Iris pigment epithelial cell (primary cell): Measurements from ENCODE around the gene NOL9.

Experiments used
- DNase-seq: peaks from one replicate; pipeline ENCODE4 v3.0.0-alpha.2; 2011; ENCODE audit warnings: low read depth

NOL9 gene

DNA sequence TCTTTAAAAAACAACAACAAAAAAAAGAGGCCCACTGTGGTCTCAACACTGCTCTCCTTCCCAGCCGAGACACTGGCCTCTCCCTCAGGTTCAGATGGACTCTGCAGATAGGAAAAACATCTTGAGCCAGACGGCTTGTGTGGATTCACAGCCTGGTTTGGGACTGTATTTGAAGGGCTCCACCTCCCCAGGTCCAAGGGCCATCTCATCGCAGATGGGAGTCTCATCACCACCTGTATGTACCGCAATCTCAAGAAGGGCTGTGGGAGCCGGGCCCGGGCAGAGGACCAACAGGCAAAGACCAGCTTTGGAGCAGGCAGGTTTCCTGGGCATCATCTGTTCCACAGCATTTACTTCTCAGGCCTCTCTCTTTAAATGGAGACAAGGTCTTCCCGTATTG is 35.7 kb upstream of the NOL9 start:
- no peak for DNase-seq

DNA sequence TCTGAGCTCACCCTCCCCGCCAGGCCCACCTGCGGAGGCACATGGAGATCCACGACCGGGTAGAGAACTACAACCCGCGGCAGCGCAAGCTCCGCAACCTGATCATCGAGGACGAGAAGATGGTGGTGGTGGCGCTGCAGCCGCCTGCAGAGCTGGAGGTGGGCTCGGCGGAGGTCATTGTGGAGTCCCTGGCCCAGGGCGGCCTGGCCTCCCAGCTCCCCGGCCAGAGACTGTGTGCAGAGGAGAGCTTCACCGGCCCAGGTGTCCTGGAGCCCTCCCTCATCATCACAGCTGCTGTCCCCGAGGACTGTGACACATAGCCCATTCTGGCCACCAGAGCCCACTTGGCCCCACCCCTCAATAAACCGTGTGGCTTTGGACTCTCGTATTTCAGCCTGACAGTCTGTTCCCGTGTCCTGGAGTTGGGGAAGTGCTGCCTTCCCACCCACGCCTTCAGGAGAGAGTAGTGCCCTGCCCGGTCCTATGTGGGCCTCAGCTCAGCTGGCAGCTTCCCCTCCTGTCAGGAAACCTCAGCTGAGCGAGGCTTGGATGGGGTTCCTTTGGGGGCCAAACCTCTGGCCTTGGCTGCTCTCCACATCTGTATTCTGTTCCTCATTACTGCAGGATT is 34.7 kb upstream of the NOL9 start:
- DNase-seq: no peak

DNA sequence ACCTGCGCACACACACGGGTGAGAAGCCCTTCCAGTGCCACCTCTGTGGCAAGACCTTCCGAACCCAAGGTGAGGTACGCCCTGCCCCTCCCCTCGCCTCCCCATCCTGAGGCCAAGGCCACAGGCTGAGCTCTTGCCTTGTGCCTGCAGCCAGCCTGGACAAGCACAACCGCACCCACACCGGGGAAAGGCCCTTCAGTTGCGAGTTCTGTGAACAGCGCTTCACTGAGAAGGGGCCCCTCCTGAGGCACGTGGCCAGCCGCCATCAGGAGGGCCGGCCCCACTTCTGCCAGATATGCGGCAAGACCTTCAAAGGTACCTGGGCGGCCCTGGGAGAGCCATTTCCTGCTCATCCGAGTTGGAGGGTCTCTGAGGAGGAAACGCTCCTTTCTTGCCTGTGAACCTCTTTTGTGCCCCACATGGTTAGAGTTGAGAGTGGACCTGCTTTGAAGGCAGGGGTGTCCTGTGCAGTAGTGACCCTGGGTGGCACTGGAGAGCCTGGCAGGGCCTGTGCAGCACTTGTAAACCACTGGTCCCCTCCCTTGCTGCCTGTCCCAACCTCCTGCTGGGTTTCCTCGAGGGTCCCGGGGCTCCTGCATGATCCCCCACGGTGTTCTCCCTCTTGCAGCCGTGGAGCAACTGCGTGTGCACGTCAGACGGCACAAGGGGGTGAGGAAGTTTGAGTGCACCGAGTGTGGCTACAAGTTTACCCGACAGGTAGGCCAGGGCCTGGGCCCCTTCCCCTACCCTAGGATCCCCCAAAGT is 34.0 kb upstream of the NOL9 start:
- no peak for DNase-seq

GRCh38 chr1:6587261-6588005 is 33.1 kb upstream of the NOL9 start:
- DNase-seq: no peak

DNA sequence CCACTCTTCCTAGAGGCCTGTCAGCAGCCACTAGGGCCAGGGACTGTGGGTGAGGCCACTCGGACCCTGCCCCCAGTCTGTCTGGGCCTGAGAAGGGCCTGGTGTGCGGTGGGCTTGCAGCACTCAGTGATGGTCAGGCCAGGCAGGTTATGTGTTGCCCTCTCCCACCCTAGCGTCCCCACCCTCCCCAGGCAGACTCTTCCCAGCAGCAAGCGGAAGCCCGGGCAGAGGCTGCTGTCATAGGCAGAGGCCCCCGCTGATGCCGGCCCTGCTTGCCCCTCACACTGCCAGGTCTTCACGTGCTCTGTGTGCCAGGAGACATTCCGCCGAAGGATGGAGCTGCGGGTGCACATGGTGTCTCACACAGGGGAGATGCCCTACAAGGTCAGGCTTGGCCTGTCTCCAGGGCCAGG is 32.1 kb upstream of the NOL9 start:
- no peak for DNase-seq

DNA sequence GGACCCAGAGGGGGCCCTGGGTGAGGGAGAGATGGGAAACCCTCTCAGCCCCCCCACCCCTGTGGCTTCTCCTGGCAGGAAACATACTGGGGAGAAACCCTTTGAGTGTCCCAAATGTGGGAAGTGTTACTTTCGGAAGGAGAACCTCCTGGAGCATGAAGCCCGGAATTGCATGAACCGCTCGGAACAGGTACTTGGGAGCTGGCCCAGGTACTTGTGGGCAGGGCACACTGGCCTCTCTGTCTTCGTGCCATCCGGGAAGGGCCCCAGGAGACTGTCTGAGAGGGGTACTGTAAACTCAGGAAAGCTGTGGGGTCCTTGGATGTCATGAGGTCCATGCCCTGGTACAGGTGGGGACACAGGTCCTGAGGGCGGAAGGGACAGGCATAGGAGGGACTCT is 31.5 kb upstream of the NOL9 start:
- DNase-seq: no peak

- no peak for DNase-seq
Measured at GRCh38 chr1:6585081-6585722, 30.9 kb upstream of the NOL9 start.

- DNase-seq: no peak
Measured at GRCh38 chr1:6584126-6585080, 30.1 kb upstream of the NOL9 start.

GRCh38 chr1:6582370-6582769 is 28.1 kb upstream of the NOL9 start:
- DNase-seq: no peak

- no peak for DNase-seq
Measured at GRCh38 chr1:6581561-6582305, 27.4 kb upstream of the NOL9 start.

DNA sequence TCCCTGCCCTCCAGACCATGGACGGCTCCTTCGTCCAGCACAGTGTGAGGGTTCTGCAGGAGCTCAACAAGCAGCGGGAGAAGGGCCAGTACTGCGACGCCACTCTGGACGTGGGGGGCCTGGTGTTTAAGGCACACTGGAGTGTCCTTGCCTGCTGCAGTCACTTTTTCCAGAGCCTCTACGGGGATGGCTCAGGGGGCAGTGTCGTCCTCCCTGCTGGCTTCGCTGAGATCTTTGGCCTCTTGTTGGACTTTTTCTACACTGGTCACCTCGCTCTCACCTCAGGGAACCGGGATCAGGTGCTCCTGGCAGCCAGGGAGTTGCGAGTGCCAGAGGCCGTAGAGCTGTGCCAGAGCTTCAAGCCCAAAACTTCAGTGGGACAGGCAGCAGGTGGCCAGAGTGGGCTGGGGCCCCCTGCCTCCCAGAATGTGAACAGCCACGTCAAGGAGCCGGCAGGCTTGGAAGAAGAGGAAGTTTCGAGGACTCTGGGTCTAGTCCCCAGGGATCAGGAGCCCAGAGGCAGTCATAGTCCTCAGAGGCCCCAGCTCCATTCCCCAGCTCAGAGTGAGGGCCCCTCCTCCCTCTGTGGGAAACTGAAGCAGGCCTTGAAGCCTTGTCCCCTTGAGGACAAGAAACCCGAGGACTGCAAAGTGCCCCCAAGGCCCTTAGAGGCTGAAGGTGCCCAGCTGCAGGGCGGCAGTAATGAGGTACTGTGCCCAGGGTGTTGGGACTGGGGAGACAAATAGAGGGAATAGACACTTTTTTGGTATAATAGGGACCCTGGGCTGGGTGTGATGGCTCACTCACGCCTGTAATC is 26.5 kb upstream of the NOL9 start:
- peak; percentile 20 for DNase-seq

DNA sequence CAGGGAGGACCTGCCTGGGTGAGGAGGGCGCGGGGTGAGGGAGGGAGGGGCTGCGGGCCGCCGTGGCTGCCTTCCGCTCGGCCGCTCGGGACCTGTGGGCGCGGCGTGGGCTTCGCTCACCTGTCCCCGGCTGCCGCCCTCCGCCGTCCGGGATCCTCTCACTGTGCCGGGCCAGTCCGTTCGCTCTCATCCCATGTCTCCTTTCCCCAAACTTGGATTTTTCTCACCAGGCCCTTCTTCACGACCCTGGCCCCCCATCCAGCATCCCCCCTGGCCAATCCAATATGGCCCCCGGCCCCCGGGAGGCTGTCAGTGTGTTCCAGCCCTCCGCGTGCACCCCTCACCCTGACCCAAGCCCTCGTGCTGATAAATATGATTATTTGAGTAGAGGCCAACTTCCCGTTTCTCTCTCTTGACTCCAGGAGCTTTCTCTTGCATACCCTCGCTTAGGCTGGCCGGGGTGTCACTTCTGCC is 25.8 kb upstream of the NOL9 start:
- DNase-seq: no peak

DNA sequence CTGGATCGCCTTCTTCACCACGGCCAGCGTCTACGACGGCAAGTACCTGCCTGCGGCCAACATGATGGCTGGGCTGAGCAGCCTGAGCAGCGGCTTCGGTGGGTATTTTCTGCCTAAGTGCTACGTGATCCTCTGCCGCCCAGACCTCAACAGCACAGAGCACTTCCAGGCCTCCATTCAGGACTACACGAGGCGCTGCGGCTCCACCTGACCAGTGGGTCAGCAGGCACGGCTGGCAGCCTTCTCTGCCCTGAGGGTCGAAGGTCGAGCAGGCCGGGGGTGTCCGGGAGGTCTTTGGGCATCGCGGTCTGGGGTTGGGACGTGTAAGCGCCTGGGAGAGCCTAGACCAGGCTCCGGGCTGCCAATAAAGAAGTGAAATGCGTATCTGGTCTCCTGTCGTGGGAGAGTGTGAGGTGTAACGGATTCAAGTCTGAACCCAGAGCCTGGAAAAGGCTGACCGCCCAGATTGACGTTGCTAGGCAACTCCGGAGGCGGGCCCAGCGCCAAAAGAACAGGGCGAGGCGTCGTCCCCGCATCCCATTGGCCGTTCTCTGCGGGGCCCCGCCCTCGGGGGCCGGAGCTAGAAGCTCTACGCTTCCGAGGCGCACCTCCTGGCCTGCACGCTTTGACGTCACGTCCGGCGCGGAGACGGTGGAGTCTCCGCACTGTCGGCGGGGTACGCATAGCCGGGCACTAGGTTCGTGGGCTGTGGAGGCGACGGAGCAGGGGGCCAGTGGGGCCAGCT is 25.2 kb upstream of the NOL9 start, which contains the start of gene ZBTB48:
Gene ZBTB48, plus strand, starts transcription at position 621 of the 745 bp plus-strand sequence. CDS start 616 bp downstream, outside the sequence.
- DNase-seq: peak; percentile 95

DNA sequence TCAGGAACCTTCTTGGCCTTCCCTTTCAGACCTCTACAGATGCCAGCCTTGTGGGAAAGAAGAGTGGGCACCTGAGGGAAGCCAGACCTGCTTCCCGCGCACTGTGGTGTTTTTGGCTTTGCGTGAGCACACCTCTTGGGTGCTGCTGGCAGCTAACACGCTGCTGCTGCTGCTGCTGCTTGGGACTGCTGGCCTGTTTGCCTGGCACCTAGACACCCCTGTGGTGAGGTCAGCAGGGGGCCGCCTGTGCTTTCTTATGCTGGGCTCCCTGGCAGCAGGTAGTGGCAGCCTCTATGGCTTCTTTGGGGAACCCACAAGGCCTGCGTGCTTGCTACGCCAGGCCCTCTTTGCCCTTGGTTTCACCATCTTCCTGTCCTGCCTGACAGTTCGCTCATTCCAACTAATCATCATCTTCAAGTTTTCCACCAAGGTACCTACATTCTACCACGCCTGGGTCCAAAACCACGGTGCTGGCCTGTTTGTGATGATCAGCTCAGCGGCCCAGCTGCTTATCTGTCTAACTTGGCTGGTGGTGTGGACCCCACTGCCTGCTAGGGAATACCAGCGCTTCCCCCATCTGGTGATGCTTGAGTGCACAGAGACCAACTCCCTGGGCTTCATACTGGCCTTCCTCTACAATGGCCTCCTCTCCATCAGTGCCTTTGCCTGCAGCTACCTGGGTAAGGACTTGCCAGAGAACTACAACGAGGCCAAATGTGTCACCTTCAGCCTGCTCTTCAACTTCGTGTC is 24.5 kb upstream of the NOL9 start:
- DNase-seq: no peak

GRCh38 chr1:6577831-6578525 is 23.7 kb upstream of the NOL9 start:
- DNase-seq: no peak

- no peak for DNase-seq
Measured at GRCh38 chr1:6574818-6575217, 20.5 kb upstream of the NOL9 start.

- DNase-seq: no peak
Measured at GRCh38 chr1:6574025-6574620, 19.8 kb upstream of the NOL9 start.
